Right ventricle myocardium inferior (tissue), 1 donor: ENCODE measurements around the gene EIF4G3. TPM values are rescaled to one million over a fixed set of nuclear protein-coding genes. Genes with fewer than 3 reads are reported as not detected.
"Not testable (repeated sequence)": the region's sequence is repeated elsewhere in the genome, so short reads cannot be mapped to it uniquely, and the experiment has no call there.

ENCODE experiments used
- ATAC-seq: fragments of 200-7000 bp; cut with Tn5 transposase; one replicate; pipeline ENCODE4 v1.9.1; 2020; ENCODE audit warnings: mild to moderate bottlenecking, moderate library complexity
- DNase-seq: peaks from one replicate; pipeline ENCODE4 v3.0.0; 2021; ENCODE audit errors: missing footprints
- intact Hi-C: fragments of 100-400 bp; cut with DNase I; formaldehyde crosslinking; loops from one replicate; pipeline ENCODE4 v1.11.0; 2022
- total RNA-seq: library from RNA; stranded (reverse); fragmentation: NEBNext Ultra II Directional; extraction: Animal tissue kit (Norgen Biotek cat#: 25700); gene quantifications from one replicate; pipeline ENCODE4 v1.2.1, GENCODE V29; 2021
- donor health status: DM: no; HTN: yes; CAD: no; lungs with severe emphysema.

EIF4G3 gene
- total RNA-seq, 1 donor from 2014 or later = 25.6 TPM

GRCh38 chr1:21190771-21191170 is 14.1 kb upstream of the EIF4G3 start:
- DNase-seq, ATAC-seq, intact Hi-C loops: not testable (repeated sequence)

GRCh38 chr1:21189906-21190500 is 13.3 kb upstream of the EIF4G3 start:
- no peak for DNase-seq
- intact Hi-C loops = no loop called here
- ATAC-seq = no peak

- DNase-seq = no peak
- ATAC-seq = no peak
- intact Hi-C loops = no loop called here
Observed at GRCh38 chr1:21189421-21189820, 12.7 kb upstream of the EIF4G3 start.

GRCh38 chr1:21188235-21188634 is 11.5 kb upstream of the EIF4G3 start:
- intact Hi-C loops = no loop called here
- DNase-seq = no peak
- ATAC-seq = no peak

GRCh38 chr1:21185221-21185731 is 8.6 kb upstream of the EIF4G3 start:
- no peak for DNase-seq
- intact Hi-C loops = no loop called here
- ATAC-seq = no peak

GRCh38 chr1:21184276-21184675 is 7.6 kb upstream of the EIF4G3 start:
- intact Hi-C loops = no loop called here
- DNase-seq (no peak), ATAC-seq (peak; percentile 63)

- DNase-seq (no peak), ATAC-seq (no peak)
- intact Hi-C loops = no loop called here
Observed at GRCh38 chr1:21182181-21182731, 5.6 kb upstream of the EIF4G3 start.

- not testable (repeated sequence) for DNase-seq, ATAC-seq
- intact Hi-C loops = loop anchor here (5.0 kb wide), 1 partner anchor 196 kb away; no protein-coding TSS in a partner anchor
Observed at GRCh38 chr1:21178271-21178670, 1.6 kb upstream of the EIF4G3 start.

- ATAC-seq (no peak), DNase-seq (no peak)
- intact Hi-C loops = loop anchor here (5.0 kb wide), 1 partner anchor 194 kb away; no protein-coding TSS in a partner anchor
Observed at GRCh38 chr1:21175670-21176581, 771 bp downstream of the EIF4G3 start.

GRCh38 chr1:21175324-21175669 is 1.4 kb downstream of the EIF4G3 start:
- ATAC-seq = no peak
- DNase-seq = peak; percentile 84
- intact Hi-C loops = loop anchor here (5.0 kb wide), 1 partner anchor 193 kb away; no protein-coding TSS in a partner anchor

GRCh38 chr1:21174654-21175323 is 1.9 kb downstream of the EIF4G3 start:
- intact Hi-C loops = loop anchor here (5.0 kb wide), 1 partner anchor 192 kb away; no protein-coding TSS in a partner anchor
- DNase-seq (no peak), ATAC-seq (no peak)

- DNase-seq (no peak), ATAC-seq (no peak)
- intact Hi-C loops = no loop called here
Observed at GRCh38 chr1:21174230-21174629, 2.5 kb downstream of the EIF4G3 start.

GRCh38 chr1:21173096-21173495 is 3.6 kb downstream of the EIF4G3 start:
- ATAC-seq, DNase-seq, intact Hi-C loops: not testable (repeated sequence)

- intact Hi-C loops = not testable (repeated sequence)
Observed at GRCh38 chr1:21170837-21171236, 5.9 kb downstream of the EIF4G3 start.

GRCh38 chr1:21168444-21168843 is 8.3 kb downstream of the EIF4G3 start:
- no peak for DNase-seq
- intact Hi-C loops = no loop called here
- ATAC-seq = no peak

More at GRCh38 chr1:21170837-21171236, 5.9 kb downstream of the EIF4G3 start:
- not testable (repeated sequence) for ATAC-seq, DNase-seq

GRCh38 chr1:21165646-21166045 is 11.1 kb downstream of the EIF4G3 start:
- ATAC-seq = no peak
- intact Hi-C loops = no loop called here
- DNase-seq = no peak

- no peak for ATAC-seq
- no peak for DNase-seq
- intact Hi-C loops = no loop called here
Observed at GRCh38 chr1:21165076-21165475, 11.6 kb downstream of the EIF4G3 start.

- intact Hi-C loops = no loop called here
- no peak for DNase-seq
- ATAC-seq = no peak
Observed at GRCh38 chr1:21164266-21164665, 12.4 kb downstream of the EIF4G3 start.
